Hematopoietic multipotent progenitor cell treated with erythropoietin and hydrocortisone succinate and interleukin-3 and kit ligand, for 8 days (in vitro differentiated cells): ENCODE measurements around the gene ANO9.

Experiments used
- DNase-seq: peaks from one replicate; pipeline ENCODE4 v3.0.0-alpha.2; 2015

The ANO9 gene

DNA sequence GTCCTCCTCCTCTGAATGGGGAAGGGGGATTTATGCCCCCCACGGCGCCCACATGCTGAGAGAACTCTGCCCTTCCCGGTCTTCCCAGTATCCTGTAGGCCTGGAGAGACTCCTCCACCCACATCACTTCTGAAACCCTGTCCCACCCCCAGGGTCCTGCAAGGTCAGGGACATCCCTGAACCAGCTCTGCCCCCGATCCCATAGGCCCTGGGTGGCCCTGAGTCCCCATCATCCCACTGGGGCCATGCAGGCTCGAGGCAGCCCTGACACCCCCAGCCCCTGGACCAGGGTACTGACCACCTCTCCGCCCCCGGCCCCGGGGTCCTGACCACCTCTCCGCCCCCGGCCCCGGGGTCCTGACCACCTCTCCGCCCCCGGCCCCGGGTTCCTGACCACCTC is 60.8 kb downstream of the ANO9 start:
- DNase-seq, result no peak

DNA sequence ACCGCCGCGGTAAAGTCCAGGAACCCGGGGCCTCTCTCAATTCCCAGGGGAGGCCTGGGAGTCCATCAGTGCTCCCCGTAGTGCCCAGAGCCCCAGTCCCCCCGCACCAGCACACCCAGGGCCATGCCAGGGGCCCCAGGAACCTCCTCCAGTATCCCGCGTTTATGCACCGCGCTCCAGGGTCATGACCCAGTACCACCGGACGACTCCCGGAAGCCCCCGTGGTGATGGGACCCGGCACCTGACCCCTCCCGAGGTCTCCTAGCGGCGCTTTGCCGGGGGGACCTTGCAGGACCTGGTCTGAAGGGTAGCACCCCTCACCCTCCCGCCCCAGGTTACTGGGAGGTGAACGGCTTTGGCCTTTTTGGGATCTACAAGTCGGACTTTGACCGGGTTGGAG is 61.3 kb downstream of the ANO9 start:
- DNase-seq, result no peak

DNA sequence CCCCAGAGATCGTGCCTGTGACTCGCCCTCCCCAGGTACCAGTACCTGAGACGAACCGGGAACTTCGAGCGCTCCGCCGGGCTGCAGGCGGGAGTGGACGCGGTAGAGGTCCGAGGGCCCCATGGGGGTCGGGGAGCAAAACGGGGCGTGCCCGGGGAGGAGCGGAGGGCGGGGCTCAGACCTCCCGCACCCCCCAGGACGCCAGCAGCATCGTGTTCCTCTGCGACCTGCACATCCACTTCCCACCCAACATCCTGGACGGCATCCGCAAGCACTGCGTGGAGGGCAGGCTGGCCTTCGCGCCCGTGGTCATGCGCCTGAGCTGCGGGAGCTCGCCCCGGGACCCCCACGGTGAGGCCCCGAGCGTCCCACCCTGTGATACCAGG is 61.7 kb downstream of the ANO9 start:
- DNase-seq, result no peak

DNA sequence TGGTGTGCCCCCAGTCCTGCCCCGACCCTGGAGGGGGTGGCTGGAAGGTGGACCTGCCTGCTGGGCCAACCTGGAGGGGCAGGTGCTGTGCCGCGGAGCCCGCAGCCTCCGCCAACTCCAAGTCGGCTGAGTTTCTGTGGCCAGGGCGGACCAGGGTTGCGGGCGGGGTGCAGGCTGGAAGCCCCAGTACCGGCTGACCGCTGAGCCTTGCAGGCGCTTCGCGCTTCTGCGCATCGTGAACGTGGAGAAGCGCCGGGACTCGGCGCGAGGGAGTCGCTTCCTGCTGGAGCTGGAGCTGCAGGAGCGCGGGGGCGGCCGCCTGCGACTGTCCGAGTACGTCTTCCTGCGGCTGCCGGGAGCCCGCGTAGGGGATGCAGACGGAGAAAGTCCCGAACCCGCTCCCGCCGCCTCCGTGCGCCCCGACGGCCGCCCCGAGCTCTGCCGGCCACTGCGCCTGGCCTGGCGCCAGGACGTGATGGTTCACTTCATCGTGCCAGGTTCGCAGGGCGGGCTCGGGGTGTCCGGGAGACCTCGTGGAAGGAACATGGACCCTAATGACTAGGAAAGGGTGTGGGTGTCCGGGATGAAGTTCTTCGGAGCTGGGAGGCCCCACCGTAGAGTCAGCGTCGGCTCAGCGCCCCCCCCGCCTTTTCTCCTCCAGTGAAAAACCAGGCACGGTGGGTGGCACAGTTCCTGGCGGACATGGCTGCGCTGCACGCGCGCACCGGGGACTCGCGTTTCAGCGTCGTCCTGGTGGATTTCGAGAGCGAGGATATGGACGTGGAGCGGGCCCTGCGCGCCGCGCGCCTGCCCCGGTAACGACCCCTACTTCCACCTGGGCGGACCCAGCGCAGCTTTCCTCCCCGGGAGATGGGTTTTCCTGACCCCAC is 62.4 kb downstream of the ANO9 start:
- DNase-seq, result no peak

DNA sequence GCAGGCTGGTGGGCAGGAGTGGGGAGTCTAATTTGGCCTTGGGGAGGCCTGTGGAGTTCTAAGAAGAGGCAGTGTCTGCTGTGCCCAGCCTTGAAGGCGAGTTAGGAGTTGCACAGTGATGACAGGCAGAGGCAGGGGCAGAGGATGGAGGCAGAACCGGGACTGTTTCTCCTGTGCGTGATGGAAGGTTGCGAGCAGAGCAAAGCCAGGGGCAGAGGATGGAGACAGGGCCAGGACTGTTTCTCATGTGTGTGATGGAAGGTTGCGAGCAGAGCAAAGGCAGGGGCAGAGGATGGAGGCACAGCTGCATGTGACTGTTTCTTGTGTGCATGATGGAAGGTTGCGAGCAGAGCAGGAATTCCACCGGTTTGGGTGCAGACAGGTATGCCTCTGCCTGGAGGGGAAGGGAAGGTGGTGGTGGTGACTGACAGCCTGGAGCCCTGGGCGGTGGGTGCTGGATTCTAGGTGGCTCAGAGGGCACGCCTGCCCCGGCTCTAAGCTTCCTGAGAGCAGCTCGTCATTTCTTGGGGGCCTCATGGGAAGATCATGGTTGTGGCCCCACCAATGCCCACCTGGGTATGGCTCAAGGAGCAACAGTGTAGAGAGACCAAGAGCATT is 63.8 kb downstream of the ANO9 start:
- DNase-seq, result no peak

DNA sequence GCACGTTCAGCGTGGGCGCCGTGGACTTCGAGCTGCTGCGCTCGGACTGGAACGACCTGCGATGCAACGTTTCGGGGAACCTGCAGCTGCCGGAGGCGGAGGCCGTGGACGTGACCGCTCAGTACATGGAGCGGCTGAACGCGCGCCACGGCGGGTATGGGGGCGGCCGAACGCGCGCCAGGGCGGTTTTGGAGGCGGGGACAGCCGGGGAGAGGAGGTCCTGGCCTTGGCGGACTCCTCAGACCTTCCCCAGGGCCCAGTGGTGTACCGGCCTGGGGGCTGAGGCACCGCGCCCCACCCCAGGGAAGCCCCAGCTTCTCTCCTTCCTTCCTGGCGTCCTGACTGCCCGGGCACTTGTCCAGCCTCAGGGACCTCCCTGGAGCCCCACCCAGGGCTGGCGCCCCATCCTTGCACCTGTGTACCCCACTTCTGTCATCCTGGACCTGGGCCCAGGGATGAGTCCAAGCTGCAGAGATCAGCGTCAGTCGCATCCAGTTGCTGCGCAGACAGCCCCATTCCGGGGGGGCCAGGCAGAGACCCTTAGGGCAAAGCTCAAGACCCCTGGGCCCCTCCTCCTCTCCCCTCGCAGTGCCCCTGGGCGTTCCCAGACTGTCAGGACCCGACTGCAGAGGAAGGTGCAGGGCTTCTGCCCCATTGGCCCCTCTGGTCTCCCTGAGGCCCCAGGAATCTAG is 64.5 kb downstream of the ANO9 start:
- no peak for DNase-seq

DNA sequence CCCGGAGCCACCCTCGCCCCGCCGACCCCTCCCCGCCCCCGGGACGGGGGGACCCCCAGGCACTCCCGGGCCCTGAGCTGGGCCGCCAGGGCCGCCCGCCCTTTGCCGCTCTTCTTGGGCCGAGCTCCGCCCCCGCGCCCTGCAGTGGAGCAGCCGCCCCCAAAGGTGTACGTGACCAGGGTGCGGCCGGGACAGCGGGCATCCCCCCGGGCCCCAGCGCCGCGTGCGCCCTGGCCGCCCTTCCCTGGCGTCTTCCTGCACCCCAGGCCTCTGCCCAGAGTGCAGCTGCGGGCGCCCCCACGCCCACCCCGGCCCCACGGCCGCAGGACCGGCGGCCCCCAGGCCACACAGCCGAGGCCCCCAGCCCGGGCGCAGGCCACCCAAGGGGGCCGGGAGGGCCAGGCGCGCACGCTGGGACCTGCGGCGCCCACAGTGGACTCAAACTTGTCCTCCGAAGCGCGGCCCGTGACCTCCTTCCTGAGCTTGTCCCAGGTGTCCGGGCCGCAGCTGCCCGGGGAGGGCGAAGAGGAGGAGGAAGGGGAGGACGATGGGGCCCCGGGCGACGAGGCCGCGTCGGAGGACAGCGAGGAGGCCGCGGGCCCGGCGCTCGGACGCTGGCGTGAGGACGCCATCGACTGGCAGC is 65.2 kb downstream of the ANO9 start:
- DNase-seq, result no peak

DNA sequence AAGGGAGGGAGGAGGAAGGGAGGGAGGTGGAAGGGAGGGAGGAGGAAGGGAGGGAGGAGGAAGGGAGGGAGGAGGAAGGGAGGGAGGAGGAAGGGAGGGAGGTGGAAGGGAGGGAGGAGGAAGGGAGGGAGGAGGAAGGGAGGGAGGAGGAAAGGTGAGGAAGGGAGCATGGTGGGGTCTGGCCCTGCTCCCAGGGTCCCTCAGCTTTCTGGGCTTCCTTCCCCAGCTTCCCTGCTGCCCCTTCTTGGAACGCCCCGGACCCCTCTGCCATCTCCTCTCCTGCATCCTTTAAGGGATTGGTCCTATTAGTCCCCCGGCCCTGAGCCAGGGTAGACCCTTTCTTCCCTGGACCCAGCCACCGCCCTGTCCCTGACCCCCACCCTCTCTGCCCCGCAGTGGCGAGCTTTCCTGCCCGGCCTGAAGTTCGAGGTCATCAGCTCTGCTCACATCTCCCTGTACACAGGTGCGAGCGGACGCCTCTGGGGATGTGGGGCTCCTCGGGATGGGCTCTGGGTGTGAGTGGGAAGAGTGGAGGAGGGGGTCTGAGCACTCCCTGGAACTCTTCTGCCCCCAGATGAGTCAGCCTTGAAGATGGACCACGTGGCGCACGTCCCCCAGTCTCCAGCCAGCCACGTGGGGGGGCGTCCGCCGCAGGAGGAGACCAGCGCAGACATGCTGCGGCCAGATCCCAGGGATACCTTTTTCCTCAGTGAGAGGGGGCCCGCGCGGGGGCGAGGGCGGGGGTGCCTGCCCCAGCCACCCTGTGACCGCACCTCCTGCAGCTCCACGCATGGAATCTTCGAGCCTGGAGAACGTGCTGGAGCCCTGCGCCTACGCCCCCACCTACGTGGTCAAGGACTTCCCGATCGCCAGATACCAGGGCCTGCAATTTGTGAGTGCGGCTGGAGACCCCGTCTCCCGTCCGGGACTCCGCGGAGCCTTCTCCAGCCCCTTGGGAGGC is 66.5 kb downstream of the ANO9 start:
- no peak for DNase-seq

DNA sequence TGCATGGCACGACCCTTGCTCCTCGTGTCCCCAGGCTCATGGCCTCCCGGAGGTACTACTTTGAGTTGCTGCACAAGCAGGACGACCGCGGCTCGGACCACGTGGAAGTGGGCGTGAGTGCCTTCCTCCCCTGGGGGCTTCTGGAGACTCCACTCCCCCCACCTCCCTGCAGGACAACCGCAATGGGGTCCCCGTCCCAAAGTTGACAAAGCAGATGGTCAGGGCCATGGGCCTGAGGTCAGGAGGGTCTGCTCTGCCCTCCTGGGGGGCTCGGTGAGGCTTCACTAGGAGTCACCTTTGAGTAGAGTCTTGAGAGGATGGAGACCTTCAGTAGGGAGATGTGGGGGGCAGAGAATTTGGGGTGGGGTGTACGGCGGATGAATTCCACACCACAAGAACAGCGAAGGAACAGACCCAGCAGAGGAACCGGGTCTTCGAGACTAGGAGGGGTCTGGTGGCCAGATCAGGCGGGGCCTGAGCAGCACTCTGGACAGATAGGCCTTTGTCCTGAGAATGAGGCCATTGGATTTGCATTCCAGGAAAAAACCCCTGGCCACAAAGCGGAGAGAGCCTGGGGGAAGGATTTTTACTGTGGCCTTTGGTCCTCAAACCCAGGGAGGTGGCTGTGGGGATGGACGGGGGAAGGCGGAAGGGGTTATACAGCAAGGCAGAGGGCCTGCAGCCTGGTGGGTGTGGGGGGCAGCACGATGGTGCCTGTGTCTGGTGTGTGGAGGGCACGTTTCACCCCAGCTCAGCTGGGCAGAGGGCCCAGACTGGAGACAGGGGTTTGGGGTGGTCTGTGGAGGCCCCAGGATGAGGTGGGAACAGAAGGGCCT is 67.9 kb downstream of the ANO9 start:
- no peak for DNase-seq

DNA sequence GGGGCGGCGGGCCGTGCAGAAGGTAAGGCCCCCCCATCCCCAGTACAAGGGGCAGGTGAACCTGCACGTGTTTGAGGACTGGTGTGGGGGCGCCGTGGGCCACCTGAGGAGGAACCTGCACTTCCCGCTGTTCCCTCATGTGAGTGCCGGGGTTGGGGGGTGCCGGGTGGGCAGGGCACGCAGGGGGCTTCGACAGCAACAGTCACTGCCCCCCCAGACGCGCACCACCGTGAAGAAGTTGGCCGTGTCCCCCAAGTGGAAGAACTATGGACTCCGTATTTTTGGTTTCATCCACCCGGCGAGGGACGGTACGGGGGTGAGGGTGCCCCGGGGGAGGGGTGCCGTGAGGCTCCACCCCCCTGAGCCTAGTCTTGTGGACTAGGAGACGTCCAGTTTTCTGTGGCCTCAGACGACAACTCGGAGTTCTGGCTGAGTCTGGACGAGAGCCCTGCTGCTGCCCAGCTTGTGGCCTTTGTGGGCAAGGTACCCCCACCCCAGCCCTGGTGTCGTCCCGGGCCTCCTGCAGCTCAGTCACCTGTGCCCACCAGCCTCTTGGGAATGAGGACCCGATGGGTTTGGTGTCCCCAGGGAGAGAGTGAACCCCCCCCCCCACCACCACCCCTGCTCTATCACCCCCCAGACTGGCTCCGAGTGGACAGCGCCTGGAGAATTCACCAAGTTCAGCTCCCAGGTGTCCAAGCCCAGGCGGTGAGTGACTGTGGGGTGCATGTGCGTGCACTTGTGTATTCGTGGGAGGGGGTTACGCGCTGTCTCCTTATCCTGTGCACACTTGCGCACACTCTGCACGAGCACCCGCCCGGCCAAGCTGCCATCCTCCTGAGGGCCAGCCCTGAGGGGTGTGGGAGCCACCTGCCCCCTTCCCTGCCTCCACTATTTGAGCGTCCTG is 68.7 kb downstream of the ANO9 start:
- no peak for DNase-seq

DNA sequence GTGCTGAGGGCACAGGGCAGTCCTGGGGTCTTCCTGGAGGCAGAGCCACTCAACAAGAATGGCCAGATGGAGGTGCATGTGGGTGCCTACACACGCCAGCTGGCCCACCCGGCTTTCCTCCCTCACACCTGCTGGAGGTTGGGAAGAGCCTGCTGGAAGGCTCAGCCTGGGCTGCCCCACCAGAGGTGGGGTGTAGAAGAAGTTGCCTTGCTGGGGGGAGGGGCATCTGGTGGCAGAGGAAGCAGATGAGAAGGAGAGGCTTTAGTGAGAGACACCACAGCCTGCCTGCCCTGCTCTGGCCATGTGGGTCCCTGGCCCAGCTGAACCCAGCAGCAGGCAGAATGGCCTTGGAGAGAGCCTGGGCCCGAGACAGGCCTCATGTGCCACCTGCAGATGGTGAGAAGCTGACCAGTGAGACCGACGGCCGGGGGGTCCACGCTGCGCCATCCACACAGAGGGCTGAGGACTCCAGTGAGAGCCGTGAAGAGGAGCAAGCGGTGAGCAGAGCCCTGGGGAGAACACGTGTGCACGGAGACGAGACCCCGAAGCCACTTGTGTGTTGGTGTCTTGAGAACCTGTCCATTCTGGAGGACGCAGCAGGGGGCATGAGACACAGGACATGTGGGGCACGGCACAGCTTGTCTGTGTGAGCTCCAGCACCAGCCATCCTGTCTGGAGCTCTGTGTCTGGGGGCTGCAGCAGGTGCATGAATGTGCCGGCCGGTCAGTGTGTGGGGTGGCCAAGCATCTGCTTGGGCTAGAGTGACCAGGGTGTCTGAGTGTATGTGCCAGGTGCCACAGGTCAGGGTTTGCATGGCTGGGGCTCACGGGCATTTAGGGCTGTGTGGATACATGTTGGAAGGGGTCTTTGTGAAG is 69.9 kb downstream of the ANO9 start:
- no peak for DNase-seq

DNA sequence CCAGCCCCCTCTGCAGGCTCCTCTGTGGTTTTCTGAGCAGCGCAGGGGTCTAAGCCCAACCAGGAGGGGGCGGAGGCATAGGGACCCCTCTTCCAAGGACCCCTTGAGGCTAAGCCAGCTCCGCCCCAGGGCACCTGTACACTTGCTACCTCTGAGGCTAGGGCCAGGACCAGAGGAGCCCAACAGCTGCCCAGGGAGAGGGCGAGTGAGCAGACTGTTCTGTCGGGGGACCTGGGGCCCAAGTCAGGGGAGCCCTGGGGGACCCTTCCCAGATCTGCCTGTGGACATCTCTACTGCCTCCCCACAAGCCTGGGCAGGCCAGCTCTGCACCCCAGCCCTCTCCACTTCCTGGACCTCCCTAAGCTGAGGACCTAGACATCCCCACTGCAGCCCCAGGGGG is 70.8 kb downstream of the ANO9 start:
- DNase-seq, result no peak

DNA sequence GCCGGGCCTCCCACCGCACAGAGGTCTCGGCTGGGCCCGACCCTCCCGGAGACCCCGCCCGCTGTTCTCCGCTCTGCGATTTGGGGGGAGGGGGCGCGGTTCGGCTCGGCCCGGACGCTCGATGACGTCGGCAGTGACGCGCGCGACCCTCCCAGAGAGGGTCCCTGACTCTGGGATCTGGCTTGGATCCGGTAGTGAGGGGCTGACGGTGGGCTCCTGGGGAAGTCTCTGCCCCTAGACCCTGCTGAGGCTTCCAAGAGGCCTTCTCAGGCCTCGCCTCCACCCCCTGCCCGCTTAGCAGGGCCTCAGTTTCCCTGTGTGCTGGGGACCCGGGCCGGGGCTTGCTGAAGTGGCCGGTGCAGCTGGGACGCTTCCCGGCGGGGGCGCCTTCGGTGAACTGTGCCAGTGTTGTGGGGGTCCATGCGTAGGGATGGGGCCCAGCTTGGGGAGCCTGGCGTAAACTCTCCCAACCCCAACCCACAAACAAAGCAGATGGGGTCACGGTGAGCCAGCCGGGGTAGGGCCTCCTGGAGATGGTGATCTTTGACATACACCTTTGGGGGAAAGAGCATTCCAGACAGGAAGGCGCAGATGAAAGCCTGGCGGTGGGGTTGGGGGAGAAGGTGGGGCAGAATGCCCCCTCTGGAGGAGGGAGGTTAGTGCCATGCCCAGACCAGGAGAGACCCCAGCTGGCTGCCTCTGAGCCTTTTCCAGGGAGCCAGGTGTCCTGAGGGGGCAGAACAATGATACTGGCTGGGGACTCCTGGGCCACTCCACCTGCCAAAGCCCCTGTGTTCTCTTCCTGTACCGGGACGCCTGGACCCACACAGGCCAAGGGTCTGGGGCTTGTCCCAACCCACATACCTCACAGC is 71.5 kb downstream of the ANO9 start:
- no peak for DNase-seq

DNA sequence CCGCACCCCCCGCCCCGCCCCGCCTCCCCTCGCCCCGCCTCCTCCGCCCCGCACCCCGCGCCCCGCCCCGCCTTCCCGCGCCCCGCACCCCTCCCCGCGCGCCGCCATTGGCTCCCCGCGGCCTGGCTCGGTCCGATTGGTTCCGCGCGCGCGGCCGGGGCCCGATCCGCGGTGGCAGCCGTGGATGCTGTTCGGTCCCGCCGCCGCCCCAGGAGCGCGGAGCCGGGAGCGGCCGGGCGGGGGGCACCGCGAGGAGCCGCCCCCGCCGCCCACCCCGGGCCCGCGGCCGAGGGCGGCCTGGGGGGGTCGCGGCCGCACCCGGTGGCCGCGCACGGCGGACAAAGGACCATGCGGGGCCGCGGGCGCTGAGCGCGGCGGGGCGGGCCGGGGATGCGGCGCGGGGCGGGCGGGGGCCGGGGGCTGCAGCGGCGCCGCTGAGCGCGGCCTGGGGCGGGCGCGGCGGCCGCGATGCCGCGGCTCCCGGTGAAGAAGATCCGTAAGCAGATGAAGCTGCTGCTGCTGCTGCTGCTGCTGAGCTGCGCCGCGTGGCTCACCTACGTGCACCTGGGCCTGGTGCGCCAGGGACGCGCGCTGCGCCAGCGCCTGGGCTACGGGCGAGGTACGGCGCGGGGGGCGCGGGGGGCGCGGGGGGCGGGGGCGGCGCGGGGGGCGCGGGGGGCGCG is 72.3 kb downstream of the ANO9 start, which contains the start of gene B4GALNT4:
TSS of gene B4GALNT4 (plus strand) at position 164 of the 683 bp plus-strand sequence. CDS start at position 469, 305 bp downstream.
- DNase-seq, result no peak

DNA sequence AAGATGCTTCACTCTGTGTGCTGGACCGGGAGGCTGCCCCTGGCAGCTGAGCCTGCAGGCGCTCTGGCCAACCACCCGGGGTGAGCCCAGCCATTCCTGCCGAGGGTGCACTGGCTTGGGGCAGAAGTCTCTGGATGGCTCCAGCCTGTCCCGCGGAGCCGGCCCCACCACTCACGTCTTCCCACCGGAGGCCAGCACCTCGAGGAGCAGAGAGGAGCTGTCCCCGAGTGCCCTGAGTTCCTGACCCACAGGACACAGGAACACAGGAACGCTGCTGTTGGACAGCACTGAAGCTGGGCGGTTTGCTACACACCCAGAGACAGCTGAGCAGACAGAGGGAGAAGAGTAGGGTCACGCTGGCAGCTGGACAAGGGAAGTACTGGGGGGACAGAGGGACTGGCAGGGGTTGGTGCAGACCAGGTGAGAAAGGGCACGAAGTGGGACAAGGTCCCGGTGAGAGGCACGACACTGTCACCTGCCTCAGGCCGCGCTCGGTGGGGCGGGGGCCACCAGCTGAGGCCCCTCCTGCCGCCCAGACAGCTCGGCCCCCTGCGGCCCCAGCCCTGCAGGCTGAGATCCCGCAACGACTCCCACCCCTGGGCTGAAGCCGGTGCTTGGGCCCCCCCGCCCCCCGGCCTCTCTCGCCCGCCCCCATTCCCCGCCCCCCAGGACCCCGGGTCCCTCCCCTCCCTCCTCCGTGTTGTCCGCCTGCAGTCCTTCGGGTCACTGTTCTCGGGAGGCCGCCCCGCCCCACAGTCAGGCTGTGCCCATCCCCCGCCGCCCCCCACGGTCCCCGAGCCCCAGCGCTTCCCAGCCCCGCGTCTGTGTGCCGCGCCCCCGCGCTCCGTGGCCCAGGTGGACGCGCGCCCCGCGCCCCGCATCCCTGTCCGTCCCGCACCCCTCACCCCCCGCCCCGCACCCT is 73.1 kb downstream of the ANO9 start:
- DNase-seq, result no peak

DNA sequence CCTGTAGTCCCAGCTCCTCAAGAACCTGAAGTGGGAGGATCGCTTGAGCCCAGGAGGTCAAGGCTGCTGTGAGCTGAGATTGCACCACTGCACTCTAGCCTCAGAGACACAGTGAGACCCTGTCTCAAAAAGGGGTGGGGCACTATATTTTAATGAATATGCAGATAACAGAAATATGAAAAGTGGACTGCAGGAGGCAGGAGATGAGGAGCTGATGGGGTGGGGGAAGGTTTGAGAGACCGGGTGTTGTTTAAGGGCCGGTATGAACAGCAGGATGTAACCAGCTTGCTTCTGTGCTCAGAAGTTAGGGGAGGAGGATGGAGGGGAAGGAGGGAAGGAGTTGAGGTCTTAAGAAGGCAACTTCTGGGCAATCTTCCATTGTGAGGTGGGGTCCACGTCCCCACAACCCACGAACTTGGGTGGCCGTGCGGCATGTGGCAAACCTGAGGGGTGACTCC is 73.8 kb downstream of the ANO9 start:
- no peak for DNase-seq
